Measurements from ENCODE around the gene TRAM2. TPM values are rescaled to one million over a fixed set of nuclear protein-coding genes. Genes with fewer than 3 reads are reported as not detected.

TRAM2 gene
- total and polyA plus RNA-seq, 2 donors (not counting 3 experiments of a cell fraction or from before 2014, with no cell fraction given), result 85.7 to 98.6 TPM

DNA sequence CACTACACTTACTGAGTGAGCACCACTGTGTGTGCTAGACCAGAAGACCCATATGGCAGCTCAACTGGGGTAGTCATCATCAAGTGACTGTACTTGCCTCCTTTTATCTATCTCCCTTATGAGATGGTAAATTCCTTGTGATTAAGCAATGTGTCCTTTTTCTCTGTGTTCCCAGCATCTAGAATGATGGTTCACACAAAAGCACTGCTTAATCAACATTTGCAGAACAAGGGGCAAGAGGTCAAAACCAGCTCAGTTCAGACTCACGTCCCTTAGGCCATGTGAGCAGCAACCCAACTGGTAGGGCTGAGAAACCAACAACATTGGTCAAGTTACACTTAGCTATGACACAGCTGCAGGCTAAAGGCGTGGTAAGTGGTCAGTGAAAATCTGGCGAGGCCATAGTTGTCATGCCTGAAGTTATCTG is 10.0 kb downstream of the TRAM2 start:
- no peak overlapping the region for H3K4me2 ChIP-seq (ENCODE audit: insufficient read depth, low read length)

DNA sequence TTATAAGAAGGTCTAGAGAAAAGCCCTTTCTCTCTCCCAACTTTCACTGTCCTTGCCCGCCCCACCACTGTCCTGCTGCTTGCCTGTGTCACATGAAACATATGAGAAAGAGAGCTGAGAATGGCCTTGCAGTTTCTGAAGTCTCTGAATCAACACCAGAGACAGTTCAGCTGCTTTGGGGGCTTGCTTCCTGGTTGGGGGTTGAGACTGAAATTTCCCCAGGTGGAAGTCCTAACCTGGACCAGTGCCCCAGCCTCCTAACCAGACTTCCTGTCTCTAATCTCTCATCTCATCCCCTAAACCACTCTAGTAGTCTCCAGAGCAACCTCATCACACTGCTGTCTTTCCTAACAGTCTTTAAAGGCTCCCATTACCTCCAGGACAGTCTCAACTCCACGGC is 10.7 kb downstream of the TRAM2 start:
- Histone ChIP-seq H3K4me1 (ENCODE audit: control insufficient read depth, extremely low read depth, insufficient read depth, low read length) (peaks cover 68% of the 10 kb centered on the region), H3K9me1 (replicated peaks; ENCODE audit: control insufficient read depth, extremely low read depth, insufficient read depth, low read length) (no peaks in the 10 kb centered on the region), H3K27ac (ENCODE audit: insufficient read depth, low read depth, low read length) (no peak overlapping the region), H3K4me3 (replicated peaks in 1 of 3; ENCODE audit: insufficient read depth in 1 of 3, low read depth in 1 of 3, low read length in 3 of 3) (no peak overlapping the region), H3K9ac (replicated peaks; ENCODE audit: extremely low read depth, insufficient read depth, low read length) (no peak overlapping the region), H3K4me2 (ENCODE audit: insufficient read depth, low read length) (no peak overlapping the region), H2AFZ (ENCODE audit: low read depth, low read length) (no peak overlapping the region), H4K20me1 (replicated peaks; ENCODE audit: control insufficient read depth, extremely low read depth, insufficient read depth, low read length) (no peaks in the 10 kb centered on the region), H3K79me2 (ENCODE audit: control insufficient read depth, insufficient read depth, low read length) (peaks cover 96% of the 10 kb centered on the region), H3K36me3 (ENCODE audit: control insufficient read depth in 2 of 2, extremely low read depth in 1 of 2, insufficient read depth in 2 of 2, low read length in 2 of 2) (no peaks in the 10 kb centered on the region), H3K27me3 (ENCODE audit: control insufficient read depth in 2 of 2, insufficient read depth in 2 of 2, low read length in 2 of 2) (no peaks in the 10 kb centered on the region), H3K9me3 (replicated peaks; ENCODE audit: control insufficient read depth, insufficient read depth, low read length) (no peaks in the 10 kb centered on the region)
- dilution Hi-C loops (cut with MboI; ENCODE audit: extremely low pct_ligation_motif_present, low sequenced_read_pairs) (no loop called here), intact Hi-C loops (cut with micrococcal nuclease) (no loop called here)
- TF ChIP-seq MYC (IDR thresholded peaks at IDR 0.05; ENCODE audit: low read depth, low read length) (no peak), POLR2A (IDR thresholded peaks at IDR 0.05; ENCODE audit: low read depth, low read length) (no peak), POLR2AphosphoS5 (IDR thresholded peaks at IDR 0.05; ENCODE audit: insufficient read depth, low read depth, low read length) (no peak), GATA2 (IDR thresholded peaks at IDR 0.05; ENCODE audit: insufficient read depth, insufficient read length, low read depth, low read length) (no peak), FOS (IDR thresholded peaks at IDR 0.05; ENCODE audit: borderline replicate concordance, insufficient read depth, low read length) (no peak), EZH2 (IDR thresholded peaks at IDR 0.05; ENCODE audit: borderline replicate concordance, low read depth, low read length, severe bottlenecking) (no peak), JUN (IDR thresholded peaks at IDR 0.05; ENCODE audit: borderline replicate concordance, insufficient read depth, insufficient read length, low read depth) (no peak)
- TF ChIP-seq, protein P1, sequence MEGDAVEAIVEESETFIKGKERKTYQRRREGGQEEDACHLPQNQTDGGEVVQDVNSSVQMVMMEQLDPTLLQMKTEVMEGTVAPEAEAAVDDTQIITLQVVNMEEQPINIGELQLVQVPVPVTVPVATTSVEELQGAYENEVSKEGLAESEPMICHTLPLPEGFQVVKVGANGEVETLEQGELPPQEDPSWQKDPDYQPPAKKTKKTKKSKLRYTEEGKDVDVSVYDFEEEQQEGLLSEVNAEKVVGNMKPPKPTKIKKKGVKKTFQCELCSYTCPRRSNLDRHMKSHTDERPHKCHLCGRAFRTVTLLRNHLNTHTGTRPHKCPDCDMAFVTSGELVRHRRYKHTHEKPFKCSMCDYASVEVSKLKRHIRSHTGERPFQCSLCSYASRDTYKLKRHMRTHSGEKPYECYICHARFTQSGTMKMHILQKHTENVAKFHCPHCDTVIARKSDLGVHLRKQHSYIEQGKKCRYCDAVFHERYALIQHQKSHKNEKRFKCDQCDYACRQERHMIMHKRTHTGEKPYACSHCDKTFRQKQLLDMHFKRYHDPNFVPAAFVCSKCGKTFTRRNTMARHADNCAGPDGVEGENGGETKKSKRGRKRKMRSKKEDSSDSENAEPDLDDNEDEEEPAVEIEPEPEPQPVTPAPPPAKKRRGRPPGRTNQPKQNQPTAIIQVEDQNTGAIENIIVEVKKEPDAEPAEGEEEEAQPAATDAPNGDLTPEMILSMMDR (IDR thresholded peaks at IDR 0.05; ENCODE audit: extremely low read depth in 1 of 2, insufficient read depth in 1 of 2, low read depth in 1 of 2, low read length in 2 of 2), result no peak
- TF ChIP-seq, protein P2, sequence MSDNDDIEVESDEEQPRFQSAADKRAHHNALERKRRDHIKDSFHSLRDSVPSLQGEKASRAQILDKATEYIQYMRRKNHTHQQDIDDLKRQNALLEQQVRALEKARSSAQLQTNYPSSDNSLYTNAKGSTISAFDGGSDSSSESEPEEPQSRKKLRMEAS (IDR thresholded peaks at IDR 0.05; ENCODE audit: insufficient read depth, insufficient read length), result no peak
- FAIRE-seq, result no peak
- DNase-seq (ENCODE audit: low read depth, low spot score), result no peak
- ChIA-PET POLR2A (no interaction called here), CTCF (interaction anchor here (1.2 kb wide), 1 partner anchor 86 kb away, joined by 4 read pairs; no protein-coding TSS in a partner anchor)
- no TSS peak for BruUV-seq (replicated peaks)

More for the DNA sequence above, 10.0 kb downstream of the TRAM2 start:
- intact Hi-C loops (cut with micrococcal nuclease), result no loop called here
- no peak for FAIRE-seq
- no peak overlapping the region for H3K9ac ChIP-seq (replicated peaks; ENCODE audit: extremely low read depth, insufficient read depth, low read length)
- peak overlapping the region; percentile 37 for H3K27ac ChIP-seq (ENCODE audit: insufficient read depth, low read depth, low read length)
- no peaks in the 10 kb centered on the region for H3K9me1 ChIP-seq (replicated peaks; ENCODE audit: control insufficient read depth, extremely low read depth, insufficient read depth, low read length)
- CTCF ChIA-PET, result interaction anchor here (1.0 to 1.2 kb wide), 2 partner anchors 14 to 85 kb away, joined by 4 read pairs; no protein-coding TSS in a partner anchor
- DNase-seq (ENCODE audit: low read depth, low spot score), result peak; percentile 41
- no peak overlapping the region for H3K4me3 ChIP-seq (replicated peaks in 1 of 3; ENCODE audit: insufficient read depth in 1 of 3, low read depth in 1 of 3, low read length in 3 of 3)
- POLR2A ChIA-PET, result no interaction called here
- H2AFZ ChIP-seq (ENCODE audit: low read depth, low read length), result no peak overlapping the region
- no peaks in the 10 kb centered on the region for H3K36me3 ChIP-seq (ENCODE audit: control insufficient read depth in 2 of 2, extremely low read depth in 1 of 2, insufficient read depth in 2 of 2, low read length in 2 of 2)
- H3K4me1 ChIP-seq (ENCODE audit: control insufficient read depth, extremely low read depth, insufficient read depth, low read length), result peaks cover 74% of the 10 kb centered on the region
- no TSS peak for BruUV-seq (replicated peaks)
- TF ChIP-seq MYC (IDR thresholded peaks at IDR 0.05; ENCODE audit: low read depth, low read length), result no peak
- TF ChIP-seq GATA2 (IDR thresholded peaks at IDR 0.05; ENCODE audit: insufficient read depth, insufficient read length, low read depth, low read length), result peak; percentile 36
- TF ChIP-seq FOS (IDR thresholded peaks at IDR 0.05; ENCODE audit: borderline replicate concordance, insufficient read depth, low read length), result peak; percentile 61
- peaks cover 97% of the 10 kb centered on the region for H3K79me2 ChIP-seq (ENCODE audit: control insufficient read depth, insufficient read depth, low read length)
- H3K9me3 ChIP-seq (replicated peaks; ENCODE audit: control insufficient read depth, insufficient read depth, low read length), result no peaks in the 10 kb centered on the region
- dilution Hi-C loops (cut with MboI; ENCODE audit: extremely low pct_ligation_motif_present, low sequenced_read_pairs), result no loop called here
- H3K27me3 ChIP-seq (ENCODE audit: control insufficient read depth in 2 of 2, insufficient read depth in 2 of 2, low read length in 2 of 2), result no peaks in the 10 kb centered on the region
- H4K20me1 ChIP-seq (replicated peaks; ENCODE audit: control insufficient read depth, extremely low read depth, insufficient read depth, low read length), result no peaks in the 10 kb centered on the region

All from endothelial cell of umbilical vein (primary cell).